GM19035 (cell line): ENCODE data around the gene COQ10A.
"Not testable (repeated sequence)": the region's sequence is repeated elsewhere in the genome, so short reads cannot be mapped to it uniquely, and the experiment has no call there.

Source experiments
- ATAC-seq: cut with Tn5 transposase; IDR thresholded peaks from one replicate; pipeline ENCODE4 v1.9.1; 2021; ENCODE audit not compliant: unreplicated experiment

Gene COQ10A

GRCh38 chr12:56242986-56243385 is 23.8 kb upstream of the COQ10A start:
- ATAC-seq, result no peak

- ATAC-seq, result no peak
These were observed 23.0 kb upstream of the COQ10A start for GRCh38 chr12:56243731-56244181.

GRCh38 chr12:56244494-56244893 is 22.2 kb upstream of the COQ10A start:
- no peak for ATAC-seq

- ATAC-seq, result no peak
These were observed 18.8 kb upstream of the COQ10A start for GRCh38 chr12:56247923-56248322.

GRCh38 chr12:56248711-56249110 is 18.0 kb upstream of the COQ10A start:
- ATAC-seq, result no peak

GRCh38 chr12:56252649-56253048 is 14.1 kb upstream of the COQ10A start:
- ATAC-seq, result no peak

- ATAC-seq, result no peak
These were observed 13.7 kb upstream of the COQ10A start for GRCh38 chr12:56253091-56253490.

GRCh38 chr12:56255671-56256070 is 11.1 kb upstream of the COQ10A start:
- ATAC-seq, result no peak

- no peak for ATAC-seq
These were observed 10.3 kb upstream of the COQ10A start for GRCh38 chr12:56256326-56256960.

GRCh38 chr12:56257071-56257470 is 9.7 kb upstream of the COQ10A start:
- ATAC-seq, result no peak

- peak; percentile 22 for ATAC-seq
These were observed 9.2 kb upstream of the COQ10A start for GRCh38 chr12:56257491-56258067.

GRCh38 chr12:56258068-56258819 is 8.5 kb upstream of the COQ10A start, which contains the start of gene ANKRD52:
ANKRD52 (minus strand) TSS chr12:56258384; CDS start chr12:56258269, 115 bp downstream.
- ATAC-seq, result peak; percentile 92

- peak; percentile 3 for ATAC-seq
These were observed 7.9 kb upstream of the COQ10A start for GRCh38 chr12:56258820-56259183.

GRCh38 chr12:56260380-56260779 is 6.4 kb upstream of the COQ10A start:
- no peak for ATAC-seq

- ATAC-seq, result no peak
These were observed 5.8 kb upstream of the COQ10A start for GRCh38 chr12:56260921-56261320.

GRCh38 chr12:56261503-56262232 is 5.1 kb upstream of the COQ10A start:
- no peak for ATAC-seq

GRCh38 chr12:56262955-56263354 is 3.8 kb upstream of the COQ10A start:
- ATAC-seq, result not testable (repeated sequence)

GRCh38 chr12:56266068-56266692 is 562 bp upstream of the COQ10A start:
- ATAC-seq, result not testable (repeated sequence)

- ATAC-seq, result peak; percentile 8
These were observed 815 bp downstream of the COQ10A start for GRCh38 chr12:56267443-56268071.

GRCh38 chr12:56271031-56271430 is 4.3 kb downstream of the COQ10A start:
- no peak for ATAC-seq
